SK-N-SH treated with all-trans-retinoic acid at 6 μM for 48 hours (cell line): Measurements from ENCODE around the gene RSPH10B2.
"Not testable (repeated sequence)": the region's sequence is repeated elsewhere in the genome, so short reads cannot be mapped to it uniquely, and the experiment has no call there.

Source experiments
- ATAC-seq: fragments of 200-7000 bp; cut with Tn5 transposase; 3 replicates; pipeline ENCODE4 v1.9.1; 2020; ENCODE audit warnings: mild to moderate bottlenecking, moderate library complexity
- CREB5 ChIP-seq: fragments of 250-450 bp; sonication (Bioruptor Pico); IDR thresholded peaks from 2 replicates; pipeline ENCODE4 v1.5.1; 2020; ENCODE audit warnings: low read depth, mild to moderate bottlenecking, moderate library complexity
- CSDC2 ChIP-seq: fragments of 250-450 bp; sonication (Bioruptor Pico); IDR thresholded peaks from 2 replicates; pipeline ENCODE4 v1.5.0; 2020; ENCODE audit warnings: mild to moderate bottlenecking, moderate library complexity
- GLIS3 ChIP-seq: fragments of 250-450 bp; sonication (Bioruptor Pico); IDR thresholded peaks from 2 replicates; pipeline ENCODE4 v1.5.0; 2020; ENCODE audit warnings: mild to moderate bottlenecking, moderate library complexity
- OSR1 ChIP-seq: fragments of 250-450 bp; sonication (Bioruptor Pico); IDR thresholded peaks from 2 replicates; pipeline ENCODE4 v1.8.0; 2022; ENCODE audit warnings: moderate library complexity, mild to moderate bottlenecking, inconsistent platforms
- POU6F1 ChIP-seq: fragments of 250-450 bp; sonication (Bioruptor Pico); IDR thresholded peaks from 2 replicates; pipeline ENCODE4 v1.8.0; 2021; ENCODE audit warnings: low read depth, mild to moderate bottlenecking, moderate library complexity, borderline replicate concordance
- TSHZ2 ChIP-seq: fragments of 250-450 bp; sonication (Bioruptor Pico); IDR thresholded peaks from 2 replicates; pipeline ENCODE4 v1.5.0; 2020; ENCODE audit warnings: mild to moderate bottlenecking, moderate library complexity
- ZFP3 ChIP-seq: fragments of 250-450 bp; sonication (Bioruptor Pico); IDR thresholded peaks from 2 replicates; pipeline ENCODE4 v1.5.0; 2020; ENCODE audit warnings: mild to moderate bottlenecking, moderate library complexity
- ZNF70 ChIP-seq: fragments of 450-650 bp; formaldehyde crosslinking; IDR thresholded peaks from 2 replicates; pipeline ENCODE4 v1.5.0; 2020; ENCODE audit warnings: mild to moderate bottlenecking, moderate library complexity

The RSPH10B2 gene

GRCh38 chr7:6729492-6730342, 24.2 kb upstream of the RSPH10B2 start:
- no peak for TF ChIP-seq GLIS3
- no peak for TF ChIP-seq ZNF70 (CRISPR knock-in tag)
- TF ChIP-seq POU6F1 (CRISPR knock-in tag): 0 out of 2 replicates have a peak, but pooled peaks have one; percentile 67
- TF ChIP-seq TSHZ2 (CRISPR knock-in tag): peak; percentile 44
- peak; percentile 92 for TF ChIP-seq ZFP3 (CRISPR knock-in tag)
- peak; percentile 43; the same call in 1 of the 2 replicates for TF ChIP-seq CSDC2 (CRISPR knock-in tag)
- TF ChIP-seq, all 23 proteins: peak for 4
- ATAC-seq: peak; percentile 99

- TF ChIP-seq CREB5 (CRISPR knock-in tag) (no peak), OSR1 (no peak)
- peak; percentile 67 for ATAC-seq
These were observed 23.6 kb upstream of the RSPH10B2 start for GRCh38 chr7:6730343-6730633.

- not testable (repeated sequence) for ATAC-seq
These were observed 15.5 kb upstream of the RSPH10B2 start for GRCh38 chr7:6738415-6738814.

- ATAC-seq: not testable (repeated sequence)
These were observed 9.3 kb upstream of the RSPH10B2 start for GRCh38 chr7:6744410-6745100.

- ATAC-seq: not testable (repeated sequence)
These were observed 4.6 kb upstream of the RSPH10B2 start for GRCh38 chr7:6749335-6749734.

- ATAC-seq: not testable (repeated sequence)
These were observed 3.7 kb upstream of the RSPH10B2 start for GRCh38 chr7:6750173-6750572.

- ATAC-seq: not testable (repeated sequence)
These were observed 7.3 kb downstream of the RSPH10B2 start for GRCh38 chr7:6761186-6761585.

- ATAC-seq: not testable (repeated sequence)
These were observed 27.7 kb downstream of the RSPH10B2 start for GRCh38 chr7:6781581-6781980.

DNA sequence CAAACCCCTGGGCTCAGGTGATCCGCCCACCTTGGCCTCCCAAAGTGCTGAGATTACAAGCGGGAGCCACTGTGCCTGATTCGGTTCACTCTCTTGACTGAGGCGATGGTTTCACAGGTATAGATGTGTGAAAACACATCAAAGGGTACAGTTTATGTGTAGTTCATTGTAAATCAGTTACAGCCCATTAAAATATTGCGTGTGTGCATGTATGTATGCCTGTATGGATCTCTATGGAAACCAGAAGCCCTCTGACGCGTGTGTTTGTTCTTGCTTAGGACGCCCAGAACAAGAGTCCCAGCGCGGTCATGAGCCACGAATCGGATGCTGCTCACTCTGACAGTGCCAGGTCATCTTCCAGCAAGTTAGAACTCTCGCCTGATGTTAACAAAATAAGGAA, 35.5 kb downstream of the RSPH10B2 start:
- not testable (repeated sequence) for ATAC-seq

DNA sequence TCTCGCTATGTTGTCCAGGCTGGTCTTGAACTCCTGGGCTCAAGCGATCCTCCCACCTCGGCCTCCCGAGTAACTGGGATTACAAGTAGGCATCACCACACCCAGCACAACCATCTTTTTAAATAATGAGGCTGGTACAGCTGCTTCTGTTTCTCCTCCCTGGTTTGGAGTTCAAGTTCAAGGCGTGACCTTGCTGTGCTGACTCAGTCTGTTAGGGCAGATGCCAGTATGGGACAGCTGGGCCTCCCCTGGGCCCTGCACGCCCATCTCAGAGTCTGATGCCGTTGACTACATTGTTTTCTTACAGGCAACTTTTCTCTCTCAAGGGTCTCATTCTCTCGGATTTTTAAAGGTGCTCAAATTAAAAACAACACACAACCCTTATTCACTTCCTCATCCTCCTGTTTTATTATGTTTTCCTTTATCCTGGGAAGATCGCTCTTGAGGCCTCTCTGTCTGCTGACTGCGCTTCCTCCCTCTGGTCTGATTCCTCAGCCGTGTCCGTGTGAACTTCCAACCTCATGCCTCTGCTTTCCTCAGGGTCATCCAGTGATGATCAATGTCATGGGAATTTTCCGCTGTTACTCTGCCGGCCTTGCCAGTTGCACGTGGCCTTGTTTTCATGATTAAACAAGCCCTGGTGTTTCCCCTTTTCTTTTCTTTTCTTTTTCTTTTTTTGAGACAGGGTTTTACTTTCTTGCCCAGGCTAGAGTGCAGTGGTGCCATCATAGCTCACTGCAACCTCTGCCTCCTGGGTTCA, 38.4 kb downstream of the RSPH10B2 start:
- peak; percentile 30 for ATAC-seq

DNA sequence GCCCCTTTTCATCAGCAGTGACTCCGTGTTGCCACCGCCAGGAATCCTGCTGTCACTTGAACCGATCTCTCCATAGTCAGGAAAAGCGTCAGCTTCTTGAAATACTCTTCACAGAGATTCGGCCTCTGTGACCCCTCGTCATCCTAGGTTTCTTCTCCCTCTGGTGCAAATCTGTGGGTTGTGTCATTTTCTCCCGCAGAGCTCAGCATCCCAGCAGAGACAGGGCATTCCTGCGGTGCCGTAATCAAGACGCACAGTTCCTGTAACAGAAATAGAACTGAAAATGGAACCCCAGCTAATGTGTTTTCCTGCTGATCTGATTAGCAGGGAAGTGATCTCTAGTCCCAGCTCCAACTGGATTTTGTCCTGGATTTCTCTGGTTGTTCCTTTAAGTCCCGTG, 40.4 kb downstream of the RSPH10B2 start:
- not testable (repeated sequence) for ATAC-seq

DNA sequence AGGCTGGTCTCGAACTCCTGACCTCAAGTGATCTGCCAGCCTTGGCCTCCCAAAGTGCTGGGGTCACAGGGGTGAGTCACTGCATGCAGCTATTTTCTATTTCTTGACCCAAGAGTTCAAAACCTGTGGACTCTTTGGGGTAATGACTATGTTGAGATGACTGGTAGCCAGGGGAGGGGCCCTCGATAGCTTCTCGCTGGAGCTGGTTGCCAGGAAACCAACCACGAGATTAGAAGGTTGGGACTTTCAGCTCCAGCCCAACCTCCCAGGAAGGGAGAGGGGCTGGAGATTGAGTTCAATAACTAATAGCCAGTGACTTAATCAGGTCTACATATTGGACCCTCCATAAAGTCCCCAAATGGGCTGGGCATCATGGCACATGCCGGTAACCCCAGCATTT, 43.3 kb downstream of the RSPH10B2 start:
- not testable (repeated sequence) for ATAC-seq

DNA sequence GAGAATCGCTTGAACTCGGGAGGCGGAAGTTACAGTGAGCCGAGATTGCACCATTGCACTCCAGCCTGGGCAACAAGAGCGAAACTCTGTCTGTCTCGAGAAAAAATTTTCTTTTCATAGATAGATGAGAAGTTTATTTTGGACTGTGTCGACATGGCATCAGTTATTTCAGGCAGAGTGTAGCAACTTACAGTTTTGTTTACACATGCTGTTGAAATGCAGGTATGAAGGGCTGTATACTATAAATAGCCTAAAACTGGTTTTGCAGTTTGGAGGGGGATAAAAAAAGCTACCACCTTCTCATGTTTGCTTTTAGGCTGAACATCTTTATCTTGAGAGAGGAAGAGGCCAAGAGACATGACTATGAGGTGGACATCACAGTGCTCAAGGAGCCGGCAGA, 44.1 kb downstream of the RSPH10B2 start:
- ATAC-seq: not testable (repeated sequence)

- ATAC-seq: peak; percentile 12; the same call in 1 of the 3 replicates
These were observed 46.0 kb downstream of the RSPH10B2 start for GRCh38 chr7:6799887-6800286.

DNA sequence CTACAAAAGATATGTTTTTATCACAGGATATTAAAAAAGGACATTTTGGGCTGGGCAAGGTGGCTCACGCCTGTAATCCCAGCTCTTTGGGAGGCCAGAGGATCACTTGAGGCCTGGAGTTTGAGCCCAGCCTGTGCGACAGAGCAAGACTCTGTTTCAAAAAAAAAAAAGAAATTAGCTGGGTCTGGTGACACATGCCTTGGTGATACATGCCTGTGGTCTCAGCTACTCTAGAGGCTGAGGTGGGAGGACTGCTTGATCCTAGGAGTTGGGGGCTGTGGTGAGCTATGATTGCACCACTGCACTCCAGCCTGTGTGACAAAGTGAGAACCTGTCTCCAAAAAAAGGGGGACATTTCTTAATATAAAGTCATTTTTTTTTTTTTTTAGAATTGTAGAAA, 46.4 kb downstream of the RSPH10B2 start:
- ATAC-seq: not testable (repeated sequence)
